GM12891 (cell line): Measurements from ENCODE around the gene CREB5.

Experiments used
- DNase-seq: peaks from one replicate; pipeline ENCODE4 v3.0.0; 2011; ENCODE audit warnings: low spot score; ENCODE audit not compliant: insufficient read length
- FAIRE-seq: peaks from 2 replicates; lab custom pipeline; 2011; peaks lifted over from hg19 to GRCh38; lab: Jason Lieb, UNC
- PAX5 ChIP-seq: IDR thresholded peaks from 2 replicates; pipeline ENCODE4 v1.6.1; 2011; ENCODE audit warnings: low read length, moderate library complexity, mild to moderate bottlenecking; ENCODE audit not compliant: insufficient read depth, severe bottlenecking
- POLR2A ChIP-seq: IDR thresholded peaks from 2 replicates; pipeline ENCODE4 v1.6.1; 2011; ENCODE audit warnings: low read depth, low read length, control low read depth
- POLR2AphosphoS5 ChIP-seq: IDR thresholded peaks from 2 replicates; pipeline ENCODE4 v1.6.1; 2011; ENCODE audit warnings: low read depth, low read length, control low read depth
- POU2F2 ChIP-seq: IDR thresholded peaks from 2 replicates; pipeline ENCODE4 v1.6.1; 2011; ENCODE audit warnings: low read depth, mild to moderate bottlenecking, control low read depth, low read length, moderate library complexity
- SPI1 ChIP-seq: IDR thresholded peaks from 2 replicates; pipeline ENCODE4 v1.6.1; 2011; ENCODE audit warnings: low read depth, low read length, control low read depth
- TAF1 ChIP-seq: IDR thresholded peaks from 2 replicates; pipeline ENCODE4 v1.6.1; 2011; ENCODE audit warnings: low read depth, low read length, control low read depth

Gene CREB5

DNA sequence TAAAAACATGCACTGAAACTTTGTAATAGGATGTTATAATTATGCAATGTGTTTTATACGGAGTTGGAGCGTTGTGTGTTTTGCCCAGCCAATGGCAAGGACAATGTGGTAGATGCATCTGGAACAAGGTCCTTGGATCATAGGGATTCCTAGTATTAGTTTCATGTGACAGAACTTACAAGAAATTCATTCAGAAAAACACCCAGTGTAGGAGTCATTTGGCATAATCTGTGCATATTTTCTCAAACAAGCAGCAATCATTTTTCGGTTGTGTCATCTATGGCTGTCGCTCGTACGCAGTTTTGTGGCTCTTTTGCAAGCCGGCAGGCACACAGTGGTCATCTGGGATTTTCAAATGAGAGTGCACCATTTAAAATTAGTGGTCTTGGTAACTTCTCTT is 19.8 kb downstream of the CREB5 start:
- DNase-seq: no peak
- no peak for TF ChIP-seq POLR2AphosphoS5
- TF ChIP-seq POLR2A: no peak
- no peak for TF ChIP-seq SPI1
- no peak for TF ChIP-seq PAX5
- no peak for TF ChIP-seq POU2F2
- TF ChIP-seq TAF1: no peak
- FAIRE-seq: no peak

DNA sequence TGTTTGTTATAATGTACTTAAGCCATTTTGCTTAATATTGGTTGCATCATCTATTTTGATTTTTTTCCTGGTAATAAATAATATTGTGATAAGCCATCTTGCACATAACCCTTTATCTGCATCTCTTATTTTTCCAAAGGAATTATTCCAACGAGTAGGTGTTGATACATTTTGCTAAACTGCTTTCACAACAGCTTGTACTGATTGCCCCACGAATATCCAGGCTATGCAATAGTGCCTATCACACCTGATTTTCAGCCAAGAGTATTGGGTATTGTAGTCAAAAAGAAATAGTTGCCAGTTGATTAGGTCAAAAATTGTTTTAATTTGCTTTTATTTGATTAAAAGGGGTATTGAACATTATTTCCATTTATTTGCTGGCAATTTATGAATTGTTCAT is 20.7 kb downstream of the CREB5 start:
- no peak for TF ChIP-seq POLR2AphosphoS5
- no peak for TF ChIP-seq PAX5
- TF ChIP-seq TAF1: no peak
- no peak for TF ChIP-seq POU2F2
- TF ChIP-seq POLR2A: no peak
- TF ChIP-seq SPI1: no peak
- DNase-seq (no peak), FAIRE-seq (no peak)

DNA sequence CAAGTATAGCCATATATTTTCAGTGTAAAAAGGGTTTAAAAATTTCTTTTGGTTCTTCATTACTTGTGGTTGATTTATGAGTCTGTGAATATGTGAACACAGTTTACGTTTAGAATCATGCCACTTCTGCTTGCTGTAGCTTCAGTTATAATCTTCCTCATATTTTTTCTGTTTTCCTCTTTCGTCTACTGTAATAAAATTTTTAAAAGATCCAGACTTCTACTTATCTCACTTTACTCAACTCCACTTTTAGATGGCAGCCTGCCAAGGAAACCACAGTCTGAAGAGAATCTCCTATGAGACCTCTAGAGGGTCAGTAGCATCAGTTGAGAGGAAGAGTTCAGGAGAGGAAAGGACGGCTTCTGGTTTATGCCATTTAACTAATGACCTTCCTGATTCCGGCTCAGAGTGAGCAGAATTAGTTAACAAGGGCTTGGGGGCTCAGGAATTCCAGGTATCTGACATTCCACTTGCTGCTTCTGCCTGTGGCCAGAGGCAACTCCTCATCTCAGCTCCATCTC is 21.4 kb downstream of the CREB5 start:
- DNase-seq (no peak), FAIRE-seq (no peak)
- TF ChIP-seq POU2F2: no peak
- TF ChIP-seq POLR2A: no peak
- no peak for TF ChIP-seq SPI1
- no peak for TF ChIP-seq POLR2AphosphoS5
- TF ChIP-seq PAX5: no peak
- no peak for TF ChIP-seq TAF1

DNA sequence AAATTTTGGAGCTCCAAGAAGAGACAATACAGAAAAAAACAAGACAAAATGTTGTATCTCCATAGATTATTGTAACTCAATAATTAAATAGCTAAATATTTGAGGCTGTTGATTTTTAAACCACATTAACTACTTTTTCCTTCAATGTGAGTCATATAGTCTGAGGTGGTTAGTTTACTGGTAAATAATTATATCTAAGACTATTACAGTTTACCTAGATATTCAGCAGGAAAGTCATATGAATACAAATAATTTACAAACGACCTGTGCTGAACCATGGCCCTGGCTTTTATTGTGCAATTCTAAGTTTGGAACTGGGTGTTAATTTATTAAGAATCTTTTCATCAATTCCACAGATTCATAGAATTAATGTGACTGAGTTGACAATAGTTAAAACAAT is 22.2 kb downstream of the CREB5 start:
- TF ChIP-seq SPI1 (no peak), POLR2A (no peak), PAX5 (no peak), POLR2AphosphoS5 (no peak), TAF1 (no peak), POU2F2 (no peak)
- FAIRE-seq: no peak
- DNase-seq: no peak

DNA sequence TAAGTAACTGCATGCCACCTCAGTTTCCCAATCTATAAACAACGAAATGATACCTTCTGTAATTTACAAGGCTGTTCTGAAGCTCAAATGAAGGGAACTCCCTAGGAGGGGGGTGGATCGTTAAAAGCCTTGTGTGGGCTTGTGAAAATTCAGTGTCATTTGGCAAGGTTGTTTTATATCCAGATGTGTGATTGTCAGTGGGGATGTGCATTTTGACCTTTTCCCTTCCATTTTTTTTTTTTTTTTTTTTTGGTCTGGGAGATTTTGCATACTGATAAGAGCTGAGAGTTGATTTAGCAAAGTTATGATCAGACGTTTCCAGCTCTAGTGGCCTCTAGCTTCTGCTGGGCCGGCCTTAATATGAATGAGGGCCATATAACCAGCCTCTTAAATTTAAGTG is 22.8 kb downstream of the CREB5 start:
- TF ChIP-seq POLR2AphosphoS5: no peak
- TF ChIP-seq POLR2A: no peak
- TF ChIP-seq POU2F2: no peak
- no peak for TF ChIP-seq PAX5
- no peak for TF ChIP-seq TAF1
- no peak for TF ChIP-seq SPI1
- DNase-seq: no peak

GRCh38 chr7:28435732-28436378 is 23.5 kb downstream of the CREB5 start:
- DNase-seq (no peak), FAIRE-seq (no peak)
- TF ChIP-seq SPI1: peak; percentile 23; the same call in 1 of the 2 replicates
- TF ChIP-seq POU2F2: no peak

More for the DNA sequence above, 22.8 kb downstream of the CREB5 start:
- no peak for FAIRE-seq

DNA sequence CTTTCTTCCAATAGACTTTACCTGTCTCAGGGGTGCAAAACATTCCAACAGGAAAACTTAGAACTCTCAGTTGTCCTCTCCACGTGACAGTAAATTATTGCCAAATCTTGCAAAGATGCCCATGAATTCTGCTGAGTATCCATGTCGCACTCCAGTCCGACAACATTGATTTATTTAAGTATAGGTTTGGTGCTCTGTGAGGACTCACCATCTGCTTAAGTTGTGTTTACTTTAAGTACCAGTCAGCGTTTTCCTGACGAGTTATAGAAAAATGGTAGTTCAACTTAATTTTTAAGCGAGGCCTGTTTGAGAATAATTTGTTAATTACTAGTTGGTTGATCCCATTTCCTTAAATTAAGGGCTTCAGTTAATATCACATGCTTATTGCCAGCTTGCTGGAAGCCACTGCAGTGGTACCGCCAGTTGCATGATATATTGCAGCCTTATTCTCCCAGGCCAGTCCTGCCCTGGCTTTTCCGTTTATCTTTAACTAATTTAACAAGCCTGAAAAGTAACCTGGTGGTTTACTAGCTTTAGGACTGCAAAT is 27.8 kb downstream of the CREB5 start:
- no peak for FAIRE-seq
- TF ChIP-seq TAF1: no peak
- TF ChIP-seq POU2F2: no peak
- no peak for TF ChIP-seq POLR2A
- TF ChIP-seq POLR2AphosphoS5: no peak
- TF ChIP-seq PAX5: no peak
- no peak for TF ChIP-seq SPI1
- DNase-seq: no peak

GRCh38 chr7:28442540-28443420 is 30.5 kb downstream of the CREB5 start:
- DNase-seq (no peak), FAIRE-seq (no peak)
- no peak for TF ChIP-seq PAX5
- no peak for TF ChIP-seq POLR2A
- TF ChIP-seq SPI1: peak; percentile 87

DNA sequence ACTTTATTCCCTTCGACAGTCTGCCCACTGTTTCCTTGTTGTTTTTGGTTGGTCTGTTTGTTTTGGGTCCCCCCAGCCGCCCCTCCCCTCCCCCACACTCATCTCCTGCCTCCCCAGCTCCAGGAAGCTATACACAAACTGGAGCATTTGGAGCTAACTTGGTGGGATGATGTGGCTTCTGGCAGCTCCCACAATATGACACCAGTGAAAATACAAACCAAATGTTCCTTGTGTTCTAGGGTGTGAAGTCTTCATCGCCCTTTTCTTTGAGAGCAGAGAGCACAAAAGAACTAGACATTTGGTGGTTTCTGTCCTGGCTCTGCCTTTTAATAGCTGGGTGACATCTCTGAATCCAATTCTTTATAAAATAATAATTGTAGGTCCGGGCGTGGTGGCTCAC is 33.8 kb downstream of the CREB5 start:
- FAIRE-seq (no peak), DNase-seq (no peak)
- TF ChIP-seq SPI1: no peak

GRCh38 chr7:28447071-28447470 is 34.8 kb downstream of the CREB5 start:
- no peak for FAIRE-seq
- TF ChIP-seq POLR2A: no peak
- TF ChIP-seq POLR2AphosphoS5: no peak
- TF ChIP-seq TAF1: no peak
- no peak for TF ChIP-seq POU2F2
- no peak for TF ChIP-seq PAX5
- DNase-seq: no peak
